ENCODE data around the gene SPG11. TPM values are rescaled to one million over a fixed set of nuclear protein-coding genes. Genes with fewer than 3 reads are reported as not detected.

SPG11 gene
- total and polyA plus RNA-seq, 10 of the 15 experiments (the other 5 are each of a cell fraction or from before 2014, with no cell fraction given), result 22.1 to 85.1 (median 47.2) TPM

DNA sequence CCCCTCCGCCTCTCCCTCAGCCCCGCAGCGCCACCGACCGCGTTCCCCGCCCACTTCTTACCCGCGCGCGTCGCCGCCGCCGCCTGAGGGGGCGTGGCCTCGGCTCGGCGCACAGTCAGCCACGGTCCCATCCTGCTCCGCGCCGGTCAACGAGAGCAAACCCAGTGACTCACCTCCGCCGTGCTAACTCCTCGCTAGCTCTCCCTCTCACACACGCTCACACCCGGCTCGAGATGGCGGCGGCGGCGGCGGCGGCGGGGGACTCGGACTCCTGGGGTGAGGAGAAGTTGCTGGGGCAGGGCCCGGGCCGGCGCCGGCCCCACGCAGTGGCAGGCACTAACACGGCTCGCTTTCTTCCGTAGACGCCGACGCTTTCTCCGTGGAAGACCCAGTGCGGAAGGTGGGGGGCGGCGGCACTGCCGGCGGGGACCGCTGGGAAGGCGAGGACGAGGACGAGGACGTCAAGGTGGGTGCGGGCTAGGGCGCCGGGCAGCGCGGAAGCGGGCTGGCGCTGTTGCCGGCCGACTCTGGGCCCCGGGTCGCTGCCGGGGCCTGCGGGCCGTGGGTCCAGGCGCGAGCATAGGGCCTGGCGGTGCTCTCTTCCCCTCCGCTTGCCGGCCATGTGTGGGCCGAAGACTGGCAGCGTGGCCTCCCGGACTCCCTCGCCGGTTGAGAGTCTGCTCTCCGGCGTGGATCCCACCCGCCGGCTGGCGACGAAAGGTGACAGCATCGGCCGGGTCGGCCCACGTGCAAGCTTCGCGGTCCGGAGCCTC, 126.3 kb downstream of the SPG11 start, which contains the start of gene EIF3J (continued):
- TF ChIP-seq JUND (IDR thresholded peaks at IDR 0.05; ENCODE audit: low read depth, low read length), result peak; percentile 22; the same call in 1 of the 2 replicates
- TF ChIP-seq RELA (IDR thresholded peaks at IDR 0.05; ENCODE audit: borderline replicate concordance, partially characterized antibody), result peak; percentile 41
- TF ChIP-seq GABPA (IDR thresholded peaks at IDR 0.05; ENCODE audit: low read depth), result no peak
- TF ChIP-seq NFIC (IDR thresholded peaks at IDR 0.05; ENCODE audit: low read depth, low read length), result no peak
- no peak for TF ChIP-seq MTA2 (IDR thresholded peaks at IDR 0.05; ENCODE audit: low read depth)
- TF ChIP-seq ZNF274 (IDR thresholded peaks at IDR 0.05; ENCODE audit: insufficient read depth, insufficient read length), result no peak
- TF ChIP-seq USF2 (IDR thresholded peaks at IDR 0.05; ENCODE audit: borderline replicate concordance, low read depth, low read length), result no peak
- TF ChIP-seq, protein P1, sequence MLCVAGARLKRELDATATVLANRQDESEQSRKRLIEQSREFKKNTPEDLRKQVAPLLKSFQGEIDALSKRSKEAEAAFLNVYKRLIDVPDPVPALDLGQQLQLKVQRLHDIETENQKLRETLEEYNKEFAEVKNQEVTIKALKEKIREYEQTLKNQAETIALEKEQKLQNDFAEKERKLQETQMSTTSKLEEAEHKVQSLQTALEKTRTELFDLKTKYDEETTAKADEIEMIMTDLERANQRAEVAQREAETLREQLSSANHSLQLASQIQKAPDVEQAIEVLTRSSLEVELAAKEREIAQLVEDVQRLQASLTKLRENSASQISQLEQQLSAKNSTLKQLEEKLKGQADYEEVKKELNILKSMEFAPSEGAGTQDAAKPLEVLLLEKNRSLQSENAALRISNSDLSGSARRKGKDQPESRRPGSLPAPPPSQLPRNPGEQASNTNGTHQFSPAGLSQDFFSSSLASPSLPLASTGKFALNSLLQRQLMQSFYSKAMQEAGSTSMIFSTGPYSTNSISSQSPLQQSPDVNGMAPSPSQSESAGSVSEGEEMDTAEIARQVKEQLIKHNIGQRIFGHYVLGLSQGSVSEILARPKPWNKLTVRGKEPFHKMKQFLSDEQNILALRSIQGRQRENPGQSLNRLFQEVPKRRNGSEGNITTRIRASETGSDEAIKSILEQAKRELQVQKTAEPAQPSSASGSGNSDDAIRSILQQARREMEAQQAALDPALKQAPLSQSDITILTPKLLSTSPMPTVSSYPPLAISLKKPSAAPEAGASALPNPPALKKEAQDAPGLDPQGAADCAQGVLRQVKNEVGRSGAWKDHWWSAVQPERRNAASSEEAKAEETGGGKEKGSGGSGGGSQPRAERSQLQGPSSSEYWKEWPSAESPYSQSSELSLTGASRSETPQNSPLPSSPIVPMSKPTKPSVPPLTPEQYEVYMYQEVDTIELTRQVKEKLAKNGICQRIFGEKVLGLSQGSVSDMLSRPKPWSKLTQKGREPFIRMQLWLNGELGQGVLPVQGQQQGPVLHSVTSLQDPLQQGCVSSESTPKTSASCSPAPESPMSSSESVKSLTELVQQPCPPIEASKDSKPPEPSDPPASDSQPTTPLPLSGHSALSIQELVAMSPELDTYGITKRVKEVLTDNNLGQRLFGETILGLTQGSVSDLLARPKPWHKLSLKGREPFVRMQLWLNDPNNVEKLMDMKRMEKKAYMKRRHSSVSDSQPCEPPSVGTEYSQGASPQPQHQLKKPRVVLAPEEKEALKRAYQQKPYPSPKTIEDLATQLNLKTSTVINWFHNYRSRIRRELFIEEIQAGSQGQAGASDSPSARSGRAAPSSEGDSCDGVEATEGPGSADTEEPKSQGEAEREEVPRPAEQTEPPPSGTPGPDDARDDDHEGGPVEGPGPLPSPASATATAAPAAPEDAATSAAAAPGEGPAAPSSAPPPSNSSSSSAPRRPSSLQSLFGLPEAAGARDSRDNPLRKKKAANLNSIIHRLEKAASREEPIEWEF (IDR thresholded peaks at IDR 0.05; ENCODE audit: insufficient replicate concordance, low read depth, low read length), result no peak
- TF ChIP-seq, protein P2, sequence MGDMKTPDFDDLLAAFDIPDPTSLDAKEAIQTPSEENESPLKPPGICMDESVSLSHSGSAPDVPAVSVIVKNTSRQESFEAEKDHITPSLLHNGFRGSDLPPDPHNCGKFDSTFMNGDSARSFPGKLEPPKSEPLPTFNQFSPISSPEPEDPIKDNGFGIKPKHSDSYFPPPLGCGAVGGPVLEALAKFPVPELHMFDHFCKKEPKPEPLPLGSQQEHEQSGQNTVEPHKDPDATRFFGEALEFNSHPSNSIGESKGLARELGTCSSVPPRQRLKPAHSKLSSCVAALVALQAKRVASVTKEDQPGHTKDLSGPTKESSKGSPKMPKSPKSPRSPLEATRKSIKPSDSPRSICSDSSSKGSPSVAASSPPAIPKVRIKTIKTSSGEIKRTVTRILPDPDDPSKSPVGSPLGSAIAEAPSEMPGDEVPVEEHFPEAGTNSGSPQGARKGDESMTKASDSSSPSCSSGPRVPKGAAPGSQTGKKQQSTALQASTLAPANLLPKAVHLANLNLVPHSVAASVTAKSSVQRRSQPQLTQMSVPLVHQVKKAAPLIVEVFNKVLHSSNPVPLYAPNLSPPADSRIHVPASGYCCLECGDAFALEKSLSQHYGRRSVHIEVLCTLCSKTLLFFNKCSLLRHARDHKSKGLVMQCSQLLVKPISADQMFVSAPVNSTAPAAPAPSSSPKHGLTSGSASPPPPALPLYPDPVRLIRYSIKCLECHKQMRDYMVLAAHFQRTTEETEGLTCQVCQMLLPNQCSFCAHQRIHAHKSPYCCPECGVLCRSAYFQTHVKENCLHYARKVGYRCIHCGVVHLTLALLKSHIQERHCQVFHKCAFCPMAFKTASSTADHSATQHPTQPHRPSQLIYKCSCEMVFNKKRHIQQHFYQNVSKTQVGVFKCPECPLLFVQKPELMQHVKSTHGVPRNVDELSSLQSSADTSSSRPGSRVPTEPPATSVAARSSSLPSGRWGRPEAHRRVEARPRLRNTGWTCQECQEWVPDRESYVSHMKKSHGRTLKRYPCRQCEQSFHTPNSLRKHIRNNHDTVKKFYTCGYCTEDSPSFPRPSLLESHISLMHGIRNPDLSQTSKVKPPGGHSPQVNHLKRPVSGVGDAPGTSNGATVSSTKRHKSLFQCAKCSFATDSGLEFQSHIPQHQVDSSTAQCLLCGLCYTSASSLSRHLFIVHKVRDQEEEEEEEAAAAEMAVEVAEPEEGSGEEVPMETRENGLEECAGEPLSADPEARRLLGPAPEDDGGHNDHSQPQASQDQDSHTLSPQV (IDR thresholded peaks at IDR 0.05), result no peak
- no peak for TF ChIP-seq ETV6 (conservative IDR thresholded peaks at IDR 0.05 in 1 of 2, IDR thresholded peaks at IDR 0.05 in 1 of 2; ENCODE audit: borderline replicate concordance in 1 of 2, low read depth in 1 of 2)
- TF ChIP-seq IRF4 (IDR thresholded peaks at IDR 0.05; ENCODE audit: low read depth, low read length), result no peak
- no peak for TF ChIP-seq PAX8 (IDR thresholded peaks at IDR 0.05)
- TF ChIP-seq, protein P3, sequence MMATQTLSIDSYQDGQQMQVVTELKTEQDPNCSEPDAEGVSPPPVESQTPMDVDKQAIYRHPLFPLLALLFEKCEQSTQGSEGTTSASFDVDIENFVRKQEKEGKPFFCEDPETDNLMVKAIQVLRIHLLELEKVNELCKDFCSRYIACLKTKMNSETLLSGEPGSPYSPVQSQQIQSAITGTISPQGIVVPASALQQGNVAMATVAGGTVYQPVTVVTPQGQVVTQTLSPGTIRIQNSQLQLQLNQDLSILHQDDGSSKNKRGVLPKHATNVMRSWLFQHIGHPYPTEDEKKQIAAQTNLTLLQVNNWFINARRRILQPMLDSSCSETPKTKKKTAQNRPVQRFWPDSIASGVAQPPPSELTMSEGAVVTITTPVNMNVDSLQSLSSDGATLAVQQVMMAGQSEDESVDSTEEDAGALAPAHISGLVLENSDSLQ (IDR thresholded peaks at IDR 0.05), result no peak
- TF ChIP-seq CBX3 (IDR thresholded peaks at IDR 0.05; ENCODE audit: borderline replicate concordance, low read depth), result no peak
- no peak for TF ChIP-seq HDAC6 (IDR thresholded peaks at IDR 0.05; ENCODE audit: unreplicated experiment)
- no peak for TF ChIP-seq TCF7 (IDR thresholded peaks at IDR 0.05; ENCODE audit: borderline replicate concordance)
- no peak for TF ChIP-seq TBL1XR1 (IDR thresholded peaks at IDR 0.05; ENCODE audit: low read depth, low read length)
- peak; percentile 76; the same call in 1 of the 2 replicates for TF ChIP-seq GATAD2B (conservative IDR thresholded peaks at IDR 0.05; ENCODE audit: low read depth)
- TF ChIP-seq PML (IDR thresholded peaks at IDR 0.05; ENCODE audit: low read length), result no peak
